Right lobe of liver (tissue), 6 donors: Measurements from ENCODE around the gene ATG7. TPM values are rescaled to one million over a fixed set of nuclear protein-coding genes. Genes with fewer than 3 reads are reported as not detected.

ENCODE experiments used
- ATAC-seq, 4 donors: fragments of 200-7000 bp; cut with Tn5 transposase; one replicate each; pipeline ENCODE4 v1.9.1; 2020; ENCODE audit warnings: mild to moderate bottlenecking in 4 of 4, moderate library complexity in 4 of 4
- DNase-seq, 3 donors: peaks; one replicate each; pipeline ENCODE4 v3.0.0-alpha.2; 2020
- H3K27ac ChIP-seq, 3 donors: fragments of 200-600 bp; one replicate each; pipeline ENCODE4 v1.8.0; 2022
- H3K27me3 ChIP-seq, 2 donors: fragments of 200-600 bp; one replicate each; pipeline ENCODE4 v1.8.0; 2022
- H3K36me3 ChIP-seq, 4 donors: fragments of 200-600 bp; sonication (generic) in 1 of 4; one replicate each; pipeline versions ENCODE4 v1.5.1 to v1.8.0; 2017 to 2022; ENCODE audit warnings: control low read depth in 1 of 4
- H3K4me1 ChIP-seq, 4 donors: fragments of 200-600 bp; sonication (generic) in 1 of 4; one replicate each; pipeline versions ENCODE4 v1.5.1 to v1.8.0; 2017 to 2022; ENCODE audit warnings: control low read depth in 1 of 4
- H3K4me3 ChIP-seq, 3 donors: fragments of 200-600 bp; one replicate each; pipeline ENCODE4 v1.8.0; 2022
- H3K9me3 ChIP-seq, 4 donors: fragments of 200-600 bp; sonication (generic) in 1 of 4; one replicate each; pipeline versions ENCODE4 v1.5.1 to v1.8.0; 2017 to 2022; ENCODE audit warnings: control low read depth in 1 of 4
- POLR2A ChIP-seq: fragments of 450-650 bp; IDR thresholded peaks from one replicate; pipeline ENCODE4 v1.6.1; 2017; ENCODE audit warnings: antibody characterized with exemption, mild to moderate bottlenecking
- WGBS: methylation state at CpG from one replicate; pipeline ENCODE4 v1.1.6; 2018; ENCODE audit warnings: low coverage, low lambda C conversion rate; ENCODE audit not compliant: insufficient coverage; ENCODE audit errors: missing lambda C conversion rate; 5-methylcytosine and 5-hydroxymethylcytosine counted together
- intact Hi-C, 2 donors: fragments of 100-400 bp; cut with DNase I; formaldehyde crosslinking; loops; one replicate each; pipeline versions ENCODE4 v1.11.2 to v1.14.1; 2022
- total RNA-seq, 6 experiments: library from RNA; depleted of rRNA in 2 of 6; stranded (reverse); fragments of >200 nt in 2 of 6; fragmentation: NEBNext Ultra II Directional in 3 of 6; extraction: Animal tissue kit (Norgen Biotek cat#: 25700) in 3 of 6; gene quantifications; one replicate each; pipeline versions ENCODE4 v1.1.0 to v1.2.4, GENCODE V29; 2016 to 2023
- TF ChIP-seq, protein P1 (sequence below), 4 donors: fragments of 200-600 bp in 3 of 4; fragments of 450-650 bp in 1 of 4; IDR thresholded peaks; one replicate each; pipeline versions ENCODE4 v1.5.1 to v1.8.0; 2016 to 2022; ENCODE audit warnings: antibody characterized with exemption in 4 of 4, mild to moderate bottlenecking in 2 of 4
- donor health status: DM: no; HTN: yes; CAD: no.
- donor health status: DM: no; HTN: no; CAD: no.
- donor health status: DM: no; HTN: no; CAD: no.
- donor health status: DM: no; HTN: yes; CAD: no.
- donor health status: DM: no; HTN: yes; CAD: no.

The ATG7 gene
- total RNA-seq, 6 experiments from 2014 or later, result 13.6 to 21.1 (median 15.8) TPM

DNA sequence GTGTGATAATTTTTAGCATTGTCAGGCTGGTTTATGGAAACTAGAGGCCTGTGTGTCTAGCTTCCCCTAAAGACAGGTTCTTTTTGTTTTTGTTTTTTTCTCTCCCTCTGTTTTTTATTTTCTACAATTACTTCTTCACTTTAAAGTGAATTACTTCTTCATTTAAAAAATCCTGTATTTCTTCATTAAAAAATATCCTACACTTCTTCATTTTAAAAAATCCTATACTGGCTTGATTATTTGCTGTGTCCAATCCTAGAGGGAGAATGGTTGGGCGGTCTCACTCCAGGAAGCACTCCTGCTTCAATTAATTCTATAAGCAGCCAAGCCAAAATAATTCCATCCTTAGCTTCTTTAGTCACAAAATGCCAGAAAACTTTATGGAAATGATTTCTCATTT, 11.8 kb downstream of the ATG7 start:
- intact Hi-C loops, result no loop called here
- 100% methylated on average over 1 of the region's 1 CpG for WGBS
- Histone ChIP-seq H3K4me1 (peaks cover 0 to 4% (median 0%) of the 10 kb centered on the region in 4 donors), H3K27ac (no peak overlapping the region), H3K9me3 (no peaks in the 10 kb centered on the region), H3K4me3 (no peak overlapping the region), H3K36me3 (peaks cover 0 to 7% (median under 1%) of the 10 kb centered on the region in 4 donors), H3K27me3 (no peaks in the 10 kb centered on the region)
- DNase-seq, result no peak
- no peak for ATAC-seq
- TF ChIP-seq POLR2A, result no peak
- TF ChIP-seq, protein P1, sequence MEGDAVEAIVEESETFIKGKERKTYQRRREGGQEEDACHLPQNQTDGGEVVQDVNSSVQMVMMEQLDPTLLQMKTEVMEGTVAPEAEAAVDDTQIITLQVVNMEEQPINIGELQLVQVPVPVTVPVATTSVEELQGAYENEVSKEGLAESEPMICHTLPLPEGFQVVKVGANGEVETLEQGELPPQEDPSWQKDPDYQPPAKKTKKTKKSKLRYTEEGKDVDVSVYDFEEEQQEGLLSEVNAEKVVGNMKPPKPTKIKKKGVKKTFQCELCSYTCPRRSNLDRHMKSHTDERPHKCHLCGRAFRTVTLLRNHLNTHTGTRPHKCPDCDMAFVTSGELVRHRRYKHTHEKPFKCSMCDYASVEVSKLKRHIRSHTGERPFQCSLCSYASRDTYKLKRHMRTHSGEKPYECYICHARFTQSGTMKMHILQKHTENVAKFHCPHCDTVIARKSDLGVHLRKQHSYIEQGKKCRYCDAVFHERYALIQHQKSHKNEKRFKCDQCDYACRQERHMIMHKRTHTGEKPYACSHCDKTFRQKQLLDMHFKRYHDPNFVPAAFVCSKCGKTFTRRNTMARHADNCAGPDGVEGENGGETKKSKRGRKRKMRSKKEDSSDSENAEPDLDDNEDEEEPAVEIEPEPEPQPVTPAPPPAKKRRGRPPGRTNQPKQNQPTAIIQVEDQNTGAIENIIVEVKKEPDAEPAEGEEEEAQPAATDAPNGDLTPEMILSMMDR (IDR thresholded peaks at IDR 0.05), result no peak

DNA sequence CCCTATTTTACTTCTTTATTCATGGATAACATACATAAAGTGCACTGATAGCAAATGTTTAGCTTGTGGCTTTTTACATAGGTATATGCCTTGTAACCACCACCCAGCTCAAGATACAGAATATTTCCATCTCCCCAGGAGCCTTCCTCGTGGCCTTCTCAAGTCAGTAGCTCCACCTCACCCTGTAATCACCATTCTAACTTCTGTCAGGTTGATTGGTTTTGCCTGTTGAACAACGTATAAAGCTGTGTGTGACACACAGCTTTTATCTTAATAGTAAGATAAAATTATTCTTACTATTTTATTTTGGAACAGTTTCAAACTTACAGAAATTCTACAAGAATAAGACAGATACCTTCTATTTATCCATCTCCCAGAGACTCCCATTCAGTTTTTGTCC, 13.3 kb downstream of the ATG7 start:
- Histone ChIP-seq H3K9me3 (no peaks in the 10 kb centered on the region), H3K27me3 (no peaks in the 10 kb centered on the region), H3K27ac (no peak overlapping the region), H3K4me1 (peaks cover 0 to 4% (median 0%) of the 10 kb centered on the region in 4 donors), H3K4me3 (no peak overlapping the region), H3K36me3 (peaks cover 0 to 7% (median under 1%) of the 10 kb centered on the region in 4 donors)
- TF ChIP-seq, protein P1 (IDR thresholded peaks at IDR 0.05), result no peak
- no peak for TF ChIP-seq POLR2A
- ATAC-seq (no peak), DNase-seq (no peak)
- intact Hi-C loops, result no loop called here
- WGBS, result 79% methylated on average over 2 of the region's 2 CpGs

DNA sequence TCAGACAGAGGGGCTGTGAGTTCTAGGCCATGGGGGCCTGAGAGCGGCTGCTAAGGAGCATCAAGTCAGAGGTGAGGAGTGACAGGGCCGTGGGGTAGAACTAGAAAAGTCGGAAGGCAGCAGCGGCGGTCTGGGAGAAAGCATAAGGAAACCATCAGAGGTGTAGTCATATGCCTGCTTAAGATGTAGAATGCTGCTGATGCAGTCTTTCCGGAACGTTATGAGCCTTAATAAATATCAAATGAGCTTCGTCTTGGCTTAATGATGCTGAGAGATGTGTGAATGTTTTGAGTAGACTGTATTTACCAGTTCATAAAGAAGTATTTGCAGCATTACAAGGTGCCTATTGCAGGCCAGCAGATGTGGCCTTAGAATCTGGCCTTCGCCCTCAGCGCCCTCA, 15.2 kb downstream of the ATG7 start:
- TF ChIP-seq, protein P1 (IDR thresholded peaks at IDR 0.05), result no peak
- no peak for TF ChIP-seq POLR2A
- ATAC-seq (no peak), DNase-seq (no peak)
- Histone ChIP-seq H3K27ac (peak overlapping the region in 1 of 3 donors; percentile 74), H3K4me1 (peaks cover 0 to 4% (median 0%) of the 10 kb centered on the region in 4 donors), H3K9me3 (no peaks in the 10 kb centered on the region), H3K27me3 (no peaks in the 10 kb centered on the region), H3K36me3 (peaks cover 0 to 2% (median 0%) of the 10 kb centered on the region in 4 donors), H3K4me3 (no peak overlapping the region)
- WGBS, result 92% methylated on average over 9 of the region's 10 CpGs
- intact Hi-C loops, result no loop called here

DNA sequence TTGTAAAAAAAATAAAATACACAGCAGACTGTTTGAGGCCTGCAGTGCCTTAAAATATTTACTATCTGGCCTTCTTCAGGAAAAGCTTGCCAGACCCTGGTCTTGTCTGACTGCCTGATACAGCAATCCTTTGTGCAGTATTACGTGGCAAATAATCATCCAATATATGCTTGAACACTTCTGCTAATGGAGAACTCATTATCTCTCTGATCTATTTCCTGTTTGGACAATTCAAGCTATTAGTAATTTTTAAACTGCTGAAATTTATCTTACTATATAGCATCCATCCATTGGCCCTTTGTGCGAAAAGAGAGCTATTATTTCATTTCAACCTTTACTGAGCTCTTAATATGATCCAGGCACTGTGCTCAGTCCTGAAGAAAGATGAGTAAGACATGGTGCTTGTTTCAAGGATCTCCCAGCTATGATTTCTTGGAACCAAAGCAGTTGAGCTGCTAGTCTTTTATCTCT, 15.9 kb downstream of the ATG7 start:
- peaks cover 0 to 2% (median 0%) of the 10 kb centered on the region in 4 donors for H3K36me3 ChIP-seq
- TF ChIP-seq, protein P1 (IDR thresholded peaks at IDR 0.05), result no peak
- no peak for TF ChIP-seq POLR2A
- H3K4me1 ChIP-seq, result peaks cover 0 to 4% (median 0%) of the 10 kb centered on the region in 4 donors
- 70% methylated on average over 2 of the region's 2 CpGs for WGBS
- H3K27ac ChIP-seq, result peak overlapping the region in 2 of 3 donors; percentile 67 to 74
- no peaks in the 10 kb centered on the region for H3K9me3 ChIP-seq
- intact Hi-C loops, result no loop called here
- ATAC-seq (no peak), DNase-seq (no peak)
- no peaks in the 10 kb centered on the region for H3K27me3 ChIP-seq
- H3K4me3 ChIP-seq, result no peak overlapping the region
